SU-DHL-6 (cell line): ENCODE results near the gene EXD2.

ENCODE experiments used
- H2AFZ ChIP-seq: fragments of 200-600 bp; sonication (generic); 2 replicates; pipeline ENCODE4 v1.6.1; 2014; ENCODE audit warnings: low read depth, mild to moderate bottlenecking, moderate library complexity, mixed read lengths, antibody characterized with exemption, low read length; ENCODE audit not compliant: severe bottlenecking
- H3F3A ChIP-seq: fragments of 200-600 bp; shearing (Covaris generic); 2 replicates; pipeline ENCODE4 v1.6.0; 2016; ENCODE audit warnings: antibody characterized with exemption, mild to moderate bottlenecking; ENCODE audit not compliant: insufficient read depth
- H3K27ac ChIP-seq: fragments of 200-600 bp; sonication (generic); 2 replicates; pipeline ENCODE4 v1.5.1; 2016; ENCODE audit warnings: low read depth, mild to moderate bottlenecking, low read length, moderate library complexity, mixed read lengths
- H3K27me3 ChIP-seq: fragments of 200-600 bp; sonication (generic), shearing (Covaris generic); 2 replicates; pipeline ENCODE4 v1.6.0; 2014; ENCODE audit warnings: mild to moderate bottlenecking, low read length
- H3K36me3 ChIP-seq: fragments of 200-600 bp; sonication (generic); 2 replicates; pipeline ENCODE4 v1.6.1; 2014; ENCODE audit warnings: mild to moderate bottlenecking, low read length, mixed read lengths
- H3K4me2 ChIP-seq: fragments of 300-600, 200-600 bp; shearing (Covaris generic), sonication (generic); 2 replicates; pipeline ENCODE4 v1.6.0; 2014; ENCODE audit warnings: low read length, low read depth, mild to moderate bottlenecking; ENCODE audit not compliant: poor library complexity, severe bottlenecking
- H3K4me3 ChIP-seq: fragments of 200-600 bp; sonication (generic); 2 replicates; pipeline ENCODE4 v1.5.1; 2014; ENCODE audit warnings: antibody characterized with exemption, low read length, mild to moderate bottlenecking, mixed read lengths; ENCODE audit not compliant: insufficient read depth, poor library complexity, severe bottlenecking
- H3K79me2 ChIP-seq: fragments of 200-600 bp; sonication (generic); 2 replicates; pipeline ENCODE4 v1.6.1; 2014; ENCODE audit warnings: mild to moderate bottlenecking, low read length, moderate library complexity; ENCODE audit not compliant: insufficient read depth
- H3K9ac ChIP-seq: fragments of 200-600 bp; sonication (generic); 2 replicates; pipeline ENCODE4 v1.7.0; 2014; ENCODE audit warnings: mild to moderate bottlenecking, low read length
- H3K9me2 ChIP-seq: fragments of 200-600 bp; sonication (generic); replicated peaks from 2 replicates; pipeline ENCODE4 v1.6.1; 2014; ENCODE audit warnings: low read length; ENCODE audit not compliant: insufficient read depth
- H3K9me3 ChIP-seq: fragments of 200-600 bp; sonication (generic); 2 replicates; pipeline ENCODE4 v1.6.1; 2014; ENCODE audit warnings: low read length, mixed read lengths; ENCODE audit not compliant: insufficient read depth
- H4K20me1 ChIP-seq: fragments of 200-600 bp; sonication (generic); 2 replicates; pipeline ENCODE4 v1.6.1; 2014; ENCODE audit warnings: low read depth, mild to moderate bottlenecking, antibody characterized with exemption, low read length, moderate library complexity, mixed read lengths
- EZH2phosphoT487 ChIP-seq: fragments of 200-600 bp; sonication (generic), shearing (Covaris generic); conservative IDR thresholded peaks from 2 replicates; pipeline ENCODE4 v1.6.1; 2018; ENCODE audit warnings: mild to moderate bottlenecking, antibody characterized with exemption, low read length, moderate library complexity, mixed read lengths
- TF ChIP-seq, protein P1 (sequence below): fragments of 200-600 bp; sonication (generic); IDR thresholded peaks from one replicate; pipeline ENCODE4 v1.5.1; 2017; ENCODE audit warnings: antibody characterized with exemption, mild to moderate bottlenecking, low read length, moderate library complexity; ENCODE audit not compliant: insufficient read depth, poor library complexity, severe bottlenecking

Gene EXD2

DNA sequence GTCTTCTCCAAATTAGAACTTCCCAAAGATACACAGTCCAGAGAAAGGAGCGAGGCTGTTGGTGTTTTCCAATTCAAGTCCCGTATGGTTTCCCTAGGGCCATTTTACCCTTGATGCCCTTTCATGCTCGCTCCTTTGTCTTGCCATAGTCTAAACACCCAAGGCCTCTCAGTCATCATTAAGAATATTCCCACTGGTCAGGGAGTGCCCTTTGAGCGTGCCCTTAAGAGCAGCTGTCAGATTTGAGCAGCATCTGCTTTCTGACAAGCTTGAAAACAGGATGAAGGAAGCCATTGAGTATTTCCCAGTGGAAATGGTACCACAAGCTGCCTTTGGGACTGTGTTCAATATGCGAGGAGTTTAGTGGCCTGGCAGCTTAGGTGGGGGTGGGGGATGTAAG lies 58.3 kb downstream of the EXD2 start:
- Histone ChIP-seq H3K79me2 (no peaks in the 10 kb centered on the region), H3K27ac (no peak overlapping the region), H3F3A (no peaks in the 10 kb centered on the region), H3K36me3 (no peaks in the 10 kb centered on the region), H3K4me2 (no peak overlapping the region), H3K9me2 (no peaks in the 10 kb centered on the region), H3K27me3 (no peaks in the 10 kb centered on the region), H3K4me3 (no peak overlapping the region), H3K9me3 (no peaks in the 10 kb centered on the region), H4K20me1 (no peaks in the 10 kb centered on the region), H2AFZ (no peak overlapping the region), H3K9ac (no peak overlapping the region)
- TF ChIP-seq, protein P1, sequence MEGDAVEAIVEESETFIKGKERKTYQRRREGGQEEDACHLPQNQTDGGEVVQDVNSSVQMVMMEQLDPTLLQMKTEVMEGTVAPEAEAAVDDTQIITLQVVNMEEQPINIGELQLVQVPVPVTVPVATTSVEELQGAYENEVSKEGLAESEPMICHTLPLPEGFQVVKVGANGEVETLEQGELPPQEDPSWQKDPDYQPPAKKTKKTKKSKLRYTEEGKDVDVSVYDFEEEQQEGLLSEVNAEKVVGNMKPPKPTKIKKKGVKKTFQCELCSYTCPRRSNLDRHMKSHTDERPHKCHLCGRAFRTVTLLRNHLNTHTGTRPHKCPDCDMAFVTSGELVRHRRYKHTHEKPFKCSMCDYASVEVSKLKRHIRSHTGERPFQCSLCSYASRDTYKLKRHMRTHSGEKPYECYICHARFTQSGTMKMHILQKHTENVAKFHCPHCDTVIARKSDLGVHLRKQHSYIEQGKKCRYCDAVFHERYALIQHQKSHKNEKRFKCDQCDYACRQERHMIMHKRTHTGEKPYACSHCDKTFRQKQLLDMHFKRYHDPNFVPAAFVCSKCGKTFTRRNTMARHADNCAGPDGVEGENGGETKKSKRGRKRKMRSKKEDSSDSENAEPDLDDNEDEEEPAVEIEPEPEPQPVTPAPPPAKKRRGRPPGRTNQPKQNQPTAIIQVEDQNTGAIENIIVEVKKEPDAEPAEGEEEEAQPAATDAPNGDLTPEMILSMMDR: no peak
- no peak for TF ChIP-seq EZH2phosphoT487

DNA sequence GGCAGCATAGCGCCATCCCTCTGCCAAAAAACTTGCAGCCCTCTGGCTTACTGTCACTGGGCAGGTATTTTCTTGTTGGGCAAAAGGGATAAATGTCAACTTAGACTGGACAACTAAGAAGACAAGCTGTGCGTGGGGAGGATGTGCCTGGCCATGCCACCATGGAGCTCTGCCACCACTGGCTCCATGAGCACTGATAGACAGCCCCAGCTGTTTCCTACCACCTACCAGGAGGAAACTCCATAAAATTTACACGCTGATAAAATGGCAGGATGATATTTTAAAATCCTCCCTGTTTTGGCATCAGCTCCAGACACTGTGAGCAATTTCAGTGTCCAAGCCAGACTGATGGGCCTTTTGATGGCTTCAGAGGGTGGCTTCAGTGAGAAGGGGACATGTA lies 61.6 kb downstream of the EXD2 start:
- no peaks in the 10 kb centered on the region for H4K20me1 ChIP-seq

DNA sequence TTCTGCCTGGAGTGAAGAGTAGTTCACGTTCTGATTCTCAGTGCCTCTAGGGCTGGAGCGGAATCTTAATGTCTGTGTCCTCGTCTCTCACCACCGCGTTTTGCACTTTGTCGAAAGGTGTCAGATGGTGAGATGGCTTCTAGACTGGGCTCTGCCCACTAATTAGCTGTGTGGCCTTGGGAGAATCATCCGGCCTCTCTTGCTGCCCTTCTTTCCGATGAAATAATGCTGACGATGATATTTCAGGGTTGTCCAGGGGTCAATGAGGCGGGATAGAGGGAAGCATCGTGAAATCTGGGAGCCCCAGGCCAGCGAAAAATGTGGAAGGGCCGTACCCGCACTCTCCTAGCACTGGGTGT lies 67.8 kb downstream of the EXD2 start:
- no peaks in the 10 kb centered on the region for H3K9me2 ChIP-seq
- H3K9ac ChIP-seq: no peak overlapping the region
- no peaks in the 10 kb centered on the region for H3K9me3 ChIP-seq
- no peak overlapping the region for H3K4me2 ChIP-seq
- no peak overlapping the region for H3K27ac ChIP-seq
- no peaks in the 10 kb centered on the region for H3K27me3 ChIP-seq
- H3F3A ChIP-seq: no peaks in the 10 kb centered on the region
- H3K79me2 ChIP-seq: no peaks in the 10 kb centered on the region
- TF ChIP-seq, protein P1: no peak
- TF ChIP-seq EZH2phosphoT487: no peak
- H4K20me1 ChIP-seq: no peaks in the 10 kb centered on the region
- H3K36me3 ChIP-seq: no peaks in the 10 kb centered on the region
- H2AFZ ChIP-seq: no peak overlapping the region
- H3K4me3 ChIP-seq: no peak overlapping the region

More for the DNA sequence above, 61.6 kb downstream of the EXD2 start:
- Histone ChIP-seq H3K27ac (no peak overlapping the region), H3K27me3 (no peaks in the 10 kb centered on the region), H3K36me3 (no peaks in the 10 kb centered on the region), H3K79me2 (no peaks in the 10 kb centered on the region), H3K9ac (no peak overlapping the region), H3K9me2 (no peaks in the 10 kb centered on the region), H3K4me2 (no peak overlapping the region), H2AFZ (no peak overlapping the region), H3K4me3 (no peak overlapping the region), H3K9me3 (no peaks in the 10 kb centered on the region), H3F3A (no peaks in the 10 kb centered on the region)
- TF ChIP-seq, protein P1: no peak
- no peak for TF ChIP-seq EZH2phosphoT487
